Left hindlimb (tissue), 1 donor: ENCODE measurements around the gene ZNF148.

Source experiments
- DNase-seq: peaks from one replicate; pipeline ENCODE4 v3.0.0-alpha.2; 2018

ZNF148 gene

GRCh38 chr3:125278155-125278554 lies 97.0 kb downstream of the ZNF148 start:
- DNase-seq = no peak

- DNase-seq = no peak
Observed at GRCh38 chr3:125271127-125271526, 104.0 kb downstream of the ZNF148 start.

GRCh38 chr3:125267460-125267859 lies 107.7 kb downstream of the ZNF148 start:
- DNase-seq = no peak

DNA sequence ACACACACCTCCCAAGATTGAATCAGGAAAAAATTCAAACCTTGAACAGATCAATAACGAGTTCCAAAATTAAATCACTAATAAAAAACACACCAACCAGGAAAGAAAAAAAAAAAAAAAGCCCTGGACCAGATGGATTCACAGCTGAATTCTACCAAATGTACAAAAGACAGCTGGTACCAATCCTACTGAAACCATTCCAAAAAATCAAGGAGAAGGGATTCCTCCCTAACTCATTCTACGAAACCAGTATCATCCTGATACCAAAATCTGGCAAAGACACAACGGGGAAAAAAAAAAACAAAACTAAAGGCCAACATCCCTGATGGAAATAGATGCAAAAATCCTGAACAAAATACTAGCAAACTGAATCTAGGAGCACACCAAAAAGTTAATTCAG lies 108.2 kb downstream of the ZNF148 start:
- DNase-seq = no peak

DNA sequence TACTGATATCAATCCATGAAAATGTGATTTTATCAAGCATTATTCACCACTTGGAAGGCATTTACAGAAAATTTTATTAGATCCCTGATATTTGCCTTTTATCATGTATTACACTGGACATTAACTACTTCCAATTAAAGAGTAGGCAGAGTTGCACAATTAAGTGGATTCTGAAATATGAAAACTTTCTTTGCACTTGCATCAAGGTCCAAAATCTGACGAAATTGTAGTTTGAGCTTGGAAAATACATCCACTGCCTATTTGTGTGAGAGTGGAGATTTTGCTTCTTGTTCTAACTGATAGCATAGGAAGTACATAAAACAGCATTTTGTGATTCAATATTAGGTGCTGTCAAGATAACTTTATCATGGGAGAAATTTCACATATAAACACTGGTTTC lies 113.0 kb downstream of the ZNF148 start:
- no peak for DNase-seq

GRCh38 chr3:125261031-125261430 lies 114.1 kb downstream of the ZNF148 start:
- DNase-seq = no peak

DNA sequence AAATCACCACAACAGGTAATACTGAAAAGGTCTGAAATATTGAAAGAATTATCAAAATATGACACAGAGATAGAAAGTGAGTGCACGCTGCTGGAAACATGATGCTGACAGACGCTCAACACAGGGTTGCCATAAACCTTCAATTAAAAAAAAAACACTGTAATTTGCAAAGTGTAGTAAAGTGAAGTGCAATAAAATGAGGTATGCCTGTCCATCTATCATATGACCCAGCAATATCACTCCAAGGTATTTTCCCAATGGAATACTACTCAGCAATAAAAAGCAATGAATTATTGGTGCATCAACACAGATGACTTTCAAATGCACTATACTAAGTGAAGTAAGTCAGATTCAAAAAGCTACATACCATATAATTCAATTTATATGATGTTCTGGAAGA lies 115.0 kb downstream of the ZNF148 start:
- no peak for DNase-seq

DNA sequence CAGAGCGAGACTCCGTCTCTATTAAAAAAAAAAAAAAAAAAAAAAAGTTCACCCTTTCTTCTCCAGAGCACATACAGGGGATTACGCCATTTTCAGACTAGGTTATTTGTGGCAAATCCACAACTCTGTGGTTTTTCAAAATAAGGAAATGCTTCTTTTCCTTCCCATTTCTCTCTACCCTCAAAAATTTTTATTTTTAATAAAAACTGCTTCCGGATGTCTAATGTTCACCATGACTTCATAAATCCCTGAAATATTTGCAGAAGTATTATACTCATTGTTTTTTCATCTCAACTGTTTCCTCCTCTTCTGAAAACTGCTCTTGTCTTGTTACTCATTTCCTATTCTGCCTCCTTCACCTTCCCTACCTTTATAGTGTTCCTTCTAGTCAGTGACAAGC lies 117.6 kb downstream of the ZNF148 start:
- no peak for DNase-seq

DNA sequence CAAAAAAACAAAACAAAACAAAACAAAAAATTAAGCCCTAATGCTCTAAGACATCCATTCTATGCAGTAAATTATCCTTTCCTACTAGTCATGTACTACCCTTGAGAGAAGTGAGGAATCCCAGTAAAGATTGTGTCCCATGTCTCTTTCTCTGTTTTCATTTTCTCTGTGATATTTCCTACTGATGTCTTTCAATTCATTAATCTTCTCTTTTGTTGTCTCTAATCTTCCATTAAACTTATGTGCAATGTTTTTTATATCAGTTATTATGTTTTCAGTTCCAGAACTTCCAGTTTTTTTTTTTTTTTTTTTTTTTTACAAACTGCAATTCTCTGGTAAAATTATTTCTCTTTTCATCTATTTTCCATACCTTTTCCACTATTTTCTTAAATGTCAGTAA lies 118.5 kb downstream of the ZNF148 start:
- no peak for DNase-seq

GRCh38 chr3:125250973-125251372 lies 124.2 kb downstream of the ZNF148 start:
- no peak for DNase-seq

DNA sequence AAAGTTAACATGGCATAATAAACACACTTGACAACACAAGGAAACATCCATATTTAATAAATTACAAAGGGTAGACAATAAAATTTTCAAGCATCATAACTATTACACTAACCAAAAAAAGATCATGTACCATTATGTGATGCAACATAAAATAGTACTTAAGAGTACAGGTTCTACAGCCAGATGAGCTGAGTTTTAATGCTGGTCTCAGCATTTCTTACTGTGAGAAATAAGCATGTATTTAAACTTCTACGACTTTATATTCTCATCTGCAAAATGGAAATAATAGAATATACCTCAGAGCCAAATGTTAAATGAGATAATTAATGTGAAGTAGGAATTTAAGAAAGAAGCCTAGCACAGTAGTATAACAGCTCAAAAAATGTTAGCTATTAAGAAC lies 128.9 kb downstream of the ZNF148 start:
- no peak for DNase-seq

DNA sequence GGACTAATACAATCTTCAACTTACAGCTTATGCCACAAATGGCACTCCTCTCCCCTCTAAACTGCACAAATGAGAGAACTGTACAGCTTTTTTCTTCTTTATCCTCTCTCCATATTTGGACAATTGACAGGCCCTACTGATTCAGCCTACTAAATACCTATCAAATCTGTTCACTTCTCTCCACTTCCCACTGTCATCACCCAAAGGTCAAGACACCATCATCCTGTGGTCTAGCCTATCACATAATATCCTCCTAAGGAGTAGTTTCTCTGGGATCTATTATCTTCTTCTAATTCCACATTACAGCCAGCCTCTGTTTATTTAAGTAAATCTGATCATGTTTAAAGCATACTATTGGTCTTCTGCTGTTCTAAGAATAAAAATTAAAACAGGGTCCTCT lies 129.6 kb downstream of the ZNF148 start:
- no peak for DNase-seq

DNA sequence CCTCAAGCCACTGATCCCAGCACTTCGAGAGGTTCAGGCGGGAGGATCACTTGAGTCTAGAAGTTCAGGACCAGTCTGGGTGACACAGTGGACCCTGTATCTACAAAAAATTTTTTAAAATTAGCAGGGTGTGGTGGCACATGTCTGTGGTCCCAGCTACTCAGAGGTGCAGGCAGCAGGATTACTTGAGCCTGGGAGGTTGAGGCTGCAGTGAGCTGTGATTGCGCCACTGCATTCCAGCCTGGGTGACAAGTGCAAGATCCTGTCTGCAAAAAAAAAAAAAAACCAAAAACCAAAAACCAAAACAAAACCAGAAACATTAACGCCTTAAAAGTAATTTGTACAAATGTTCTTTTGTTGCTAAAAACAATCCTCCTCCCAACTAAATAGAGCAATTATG lies 134.6 kb downstream of the ZNF148 start:
- DNase-seq = no peak

GRCh38 chr3:125239266-125239665 lies 135.9 kb downstream of the ZNF148 start:
- no peak for DNase-seq

DNA sequence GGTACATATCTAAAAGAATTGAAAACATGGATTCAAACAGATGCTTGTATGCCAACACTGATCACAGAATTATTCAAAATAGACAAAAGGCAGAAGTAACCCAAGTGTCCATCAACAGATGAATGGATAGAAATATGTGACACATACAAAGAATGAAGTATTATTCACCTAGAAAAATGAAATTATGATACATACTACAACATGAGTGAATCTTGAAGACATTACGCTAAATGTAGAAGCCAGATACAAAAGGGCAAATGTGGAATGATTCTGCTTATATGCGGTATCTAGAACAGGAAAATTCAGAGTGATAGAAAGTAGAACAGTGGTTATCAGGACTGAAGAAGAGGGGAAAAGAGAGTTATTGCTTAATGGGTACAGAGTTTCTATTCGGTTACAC lies 136.4 kb downstream of the ZNF148 start:
- no peak for DNase-seq

GRCh38 chr3:125236331-125236903 lies 138.7 kb downstream of the ZNF148 start:
- no peak for DNase-seq

DNA sequence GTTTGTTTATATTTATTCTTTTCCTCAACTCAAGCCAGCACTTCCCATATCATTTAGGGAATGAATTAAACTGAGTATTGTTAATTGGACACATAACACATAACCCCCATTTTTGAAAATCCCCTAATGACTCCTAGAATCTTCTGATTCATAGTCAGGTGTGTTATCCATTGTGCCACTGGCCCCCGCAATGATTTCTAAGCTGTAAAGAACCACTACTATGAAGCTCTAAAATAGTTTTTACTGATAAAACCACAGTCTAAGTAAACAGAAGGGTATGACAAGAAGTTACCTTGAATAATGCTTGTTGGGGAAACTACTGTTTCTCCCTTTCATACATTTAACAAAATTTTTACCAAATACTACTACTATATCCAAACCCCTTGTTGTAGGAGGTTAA lies 140.3 kb downstream of the ZNF148 start:
- DNase-seq = no peak

DNA sequence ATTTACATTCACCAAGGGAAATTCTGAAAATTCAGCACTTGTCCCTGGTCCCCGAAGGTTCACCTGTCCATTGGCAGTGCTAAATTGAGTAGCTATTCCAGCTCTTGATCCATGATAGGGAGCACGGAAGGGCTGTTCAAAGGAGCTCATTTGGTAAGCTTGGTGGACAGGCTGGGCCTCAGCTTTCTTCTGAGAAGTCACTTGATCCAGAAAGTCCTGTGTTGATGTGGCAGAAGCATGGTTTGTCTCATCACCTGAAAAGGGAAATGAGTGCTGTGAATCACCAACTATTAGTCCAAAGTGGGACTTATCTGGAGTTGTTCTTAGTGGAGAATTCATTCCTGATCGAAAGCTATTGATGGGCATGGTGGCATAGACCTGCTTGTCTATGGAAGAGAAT lies 142.7 kb downstream of the ZNF148 start:
- DNase-seq = no peak

DNA sequence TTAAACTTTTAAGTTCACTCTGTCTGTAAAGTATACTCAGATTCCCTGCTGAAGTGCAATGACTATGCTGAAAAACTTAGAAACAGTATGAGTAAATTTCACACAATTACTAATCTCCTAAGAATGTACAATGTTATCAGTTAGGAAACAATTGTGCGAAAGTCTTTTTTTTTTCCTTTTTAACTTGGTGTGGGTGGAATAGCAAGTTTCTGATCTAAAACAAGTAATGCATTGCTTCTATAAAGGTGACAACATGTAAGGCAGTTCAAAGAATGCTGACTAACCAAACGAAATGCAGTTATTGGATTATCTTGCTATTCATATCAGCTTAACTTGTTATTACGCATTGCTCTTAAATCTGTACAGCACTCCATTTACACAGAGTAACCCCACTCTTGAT lies 143.2 kb downstream of the ZNF148 start:
- no peak for DNase-seq

GRCh38 chr3:125229707-125230106 lies 145.4 kb downstream of the ZNF148 start:
- DNase-seq = no peak

- no peak for DNase-seq
Observed at GRCh38 chr3:125229168-125229567, 146.0 kb downstream of the ZNF148 start.

DNA sequence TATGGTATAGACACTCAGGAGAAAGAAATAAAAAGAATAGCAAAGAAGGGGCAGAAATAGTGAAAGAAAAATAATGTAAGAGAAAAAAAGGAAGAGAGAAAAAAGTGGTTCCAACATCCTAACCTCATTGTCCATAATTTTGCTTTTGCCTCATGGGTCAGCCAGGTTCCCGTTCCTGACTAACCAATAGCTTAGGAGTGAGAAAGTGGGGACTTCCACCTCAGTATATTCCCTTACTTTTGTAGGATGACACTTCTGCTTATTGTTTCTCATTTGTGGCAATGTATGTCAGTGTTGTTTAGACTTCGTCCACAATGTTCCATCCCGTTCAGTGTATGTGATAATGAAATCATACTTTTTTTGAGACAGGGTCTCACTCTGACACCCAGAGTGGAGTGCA lies 153.3 kb downstream of the ZNF148 start:
- no peak for DNase-seq

GRCh38 chr3:125220727-125221429 lies 154.2 kb downstream of the ZNF148 start:
- DNase-seq = no peak

GRCh38 chr3:125220183-125220582 lies 154.9 kb downstream of the ZNF148 start:
- no peak for DNase-seq

GRCh38 chr3:125219261-125219701 lies 155.8 kb downstream of the ZNF148 start:
- no peak for DNase-seq
